Caco-2 (cell line): Measurements from ENCODE around the gene DCAF17. TPM values are rescaled to one million over a fixed set of nuclear protein-coding genes. Genes with fewer than 3 reads are reported as not detected.

Source experiments
- Bru-seq: library from RNA; stranded (reverse); fragments of 400-500 nt; gene quantifications from one replicate; lab custom pipeline; 2021; lab: Mats Ljungman, UMichigan
- BruChase-seq, 2 experiments: library from RNA; stranded (reverse); fragments of 400-500 nt; gene quantifications; one replicate each; lab custom pipeline; 2021; lab: Mats Ljungman, UMichigan
- BruUV-seq: library from RNA; stranded (reverse); fragments of 400-500 nt; replicated peaks from 2 replicates; lab custom pipeline; 2021; lab: Mats Ljungman, UMichigan
- CTCF ChIA-PET: fragments of 300-600 bp; sonication (Branson Sonifier 250); formaldehyde crosslinking; loops from one replicate; lab custom pipeline; 2022; ENCODE audit warnings: antibody characterized with exemption; lab: Charles Lee
- POLR2A ChIA-PET: fragments of 300-600 bp; sonication (Branson Sonifier 250); formaldehyde crosslinking; loops from one replicate; lab custom pipeline; 2022; ENCODE audit warnings: antibody characterized with exemption; lab: Charles Lee
- DNase-seq, 2 experiments: peaks; one replicate each; pipeline versions ENCODE4 v3.0.0 to v3.0.0-alpha.2; 2020 to 2022
- H3K27me3 ChIP-seq: replicated peaks from 2 replicates; pipeline ENCODE4 v1.6.0; 2011; ENCODE audit warnings: low read length; ENCODE audit not compliant: control insufficient read depth, insufficient read depth
- H3K36me3 ChIP-seq: 2 replicates; pipeline ENCODE4 v1.5.1; 2011; ENCODE audit warnings: low read length; ENCODE audit not compliant: control insufficient read depth, insufficient read depth
- H3K4me1 ChIP-seq: fragments of 250-450 bp; sonication (Bioruptor Pico); 2 replicates; pipeline ENCODE4 v1.5.1; 2020; ENCODE audit warnings: mild to moderate bottlenecking
- H3K4me3 ChIP-seq: 2 replicates; pipeline ENCODE4 v1.5.1; 2011; ENCODE audit warnings: low read depth, mild to moderate bottlenecking, control low read depth, low read length
- H3K9me3 ChIP-seq: fragments of 250-450 bp; sonication (Bioruptor Pico); 2 replicates; pipeline ENCODE4 v1.5.1; 2020; ENCODE audit warnings: mild to moderate bottlenecking, moderate library complexity
- H3K27ac Mint-ChIP-seq: one replicate; pipeline ENCODE4 v1.8.0; 2022; ENCODE audit warnings: mixed read lengths; ENCODE audit not compliant: unreplicated experiment
- H3K27me3 Mint-ChIP-seq: one replicate; pipeline ENCODE4 v1.8.0; 2022; ENCODE audit warnings: mixed read lengths; ENCODE audit not compliant: insufficient read depth, unreplicated experiment
- H3K36me3 Mint-ChIP-seq: one replicate; pipeline ENCODE4 v1.8.0; 2022; ENCODE audit warnings: mild to moderate bottlenecking, mixed read lengths; ENCODE audit not compliant: insufficient read depth, unreplicated experiment
- H3K4me1 Mint-ChIP-seq: one replicate; pipeline ENCODE4 v1.8.0; 2022; ENCODE audit warnings: low read depth, mixed read lengths; ENCODE audit not compliant: unreplicated experiment
- H3K4me3 Mint-ChIP-seq: one replicate; pipeline ENCODE4 v1.8.0; 2022; ENCODE audit warnings: mild to moderate bottlenecking, moderate library complexity, mixed read lengths; ENCODE audit not compliant: unreplicated experiment
- H3K9me3 Mint-ChIP-seq: one replicate; pipeline ENCODE4 v1.8.0; 2022; ENCODE audit warnings: mixed read lengths; ENCODE audit not compliant: unreplicated experiment
- CTCF ChIP-seq, 2 experiments: fragments of 200-600 bp in 1 of 2; IDR thresholded peaks; 1 replicate in 1 of 2; 2 replicates in 1 of 2; pipeline versions ENCODE4 v1.5.1 to v1.8.0; 2011 to 2022; ENCODE audit warnings: antibody characterized with exemption in 1 of 2, control low read depth in 1 of 2, inconsistent platforms in 1 of 2, low read depth in 1 of 2, low read length in 1 of 2, mild to moderate bottlenecking in 1 of 2, moderate library complexity in 1 of 2; ENCODE audit not compliant: insufficient read depth in 1 of 2, severe bottlenecking in 1 of 2, unreplicated experiment in 1 of 2
- intact Hi-C: fragments of 100-400 bp; cut with micrococcal nuclease; formaldehyde crosslinking; loops from one replicate; pipeline ENCODE4 v1.10.0; 2022; ENCODE audit not compliant: unreplicated experiment
- long read RNA-seq: library from polyadenylated mRNA; stranded (forward); transcript quantifications from one replicate; pipeline ENCODE4 v2.0.0, GENCODE V29; 2022
- total RNA-seq: library from RNA; stranded (reverse); gene quantifications from 2 replicates; pipeline ENCODE4 v1.2.3, GENCODE V29; 2022

Gene DCAF17
- total RNA-seq = 20.8 and 22.7 TPM in 2 replicates
- percentile 82 among the genes with signal in this experiment for Bru-seq, nascent RNA
- BruChase-seq, experiment 1, labeled RNA remaining after a 2-hour chase = percentile 89 among the genes with signal in this experiment
- BruChase-seq, experiment 2, labeled RNA remaining after a 6-hour chase = percentile 86 among the genes with signal in this experiment
- long read RNA-seq, full-length matches to known transcripts = 1 of 24 reads
- long read RNA-seq, partial matches to known transcripts = 4 of 24 reads
- long read RNA-seq, other reads (novel, unspliced or antisense) = 19 of 24 reads

- H3K4me3 ChIP-seq = peak within 1 kb of the TSS; percentile 89
Observed at GRCh38 chr2:171434013-171434989, at the start of gene DCAF17. TSS of gene DCAF17 (plus strand) at chr2:171434226. CDS start at chr2:171434578, 352 bp downstream.

GRCh38 chr2:171386627-171387026 is 47.4 kb upstream of the DCAF17 start:
- Histone ChIP-seq H3K9me3 (0 out of 2 replicates have a peak, but pooled peaks cover 3% of the 10 kb centered on the region), H3K36me3 (no peaks in the 10 kb centered on the region), H3K4me3 (no peak overlapping the region), H3K4me1 (no peaks in the 10 kb centered on the region), H3K27me3 (no peaks in the 10 kb centered on the region; the same call in 1 of the 2 replicates)
- TF ChIP-seq CTCF (IDR thresholded peaks at IDR 0.05; ENCODE audit: insufficient read depth in 1 of 2, low read depth in 1 of 2, low read length in 1 of 2, severe bottlenecking in 1 of 2, unreplicated experiment in 1 of 2) = no peak
- Mint-ChIP-seq H3K4me3 (no peak overlapping the region), H3K27me3 (no peaks in the 10 kb centered on the region), H3K27ac (no peak overlapping the region), H3K36me3 (peaks cover 7% of the 10 kb centered on the region), H3K9me3 (peaks cover 3% of the 10 kb centered on the region), H3K4me1 (no peaks in the 10 kb centered on the region)
- intact Hi-C loops = no loop called here
- POLR2A ChIA-PET = interaction anchor here (0.5 kb wide), 1 partner anchor 162 kb away, joined by 6 read pairs; no protein-coding TSS in a partner anchor
- no peak for DNase-seq
- CTCF ChIA-PET = interaction anchor here (1.0 kb wide), 1 partner anchor 570 kb away, joined by 3 read pairs; the partner anchor contains the start of gene GAD1
- BruUV-seq = no TSS peak

More at GRCh38 chr2:171434013-171434989, at the start of gene DCAF17:
- DNase-seq = peak; percentile 98 to 99
- peak within 1 kb of the TSS; percentile 98 for H3K27ac Mint-ChIP-seq
- Histone ChIP-seq H3K36me3 (peaks cover 3% of the 10 kb centered on the region; the same call in 1 of the 2 replicates), H3K4me1 (peaks cover 7% of the 10 kb centered on the region), H3K9me3 (no peaks in the 10 kb centered on the region; the same call in 1 of the 2 replicates), H3K27me3 (no peaks in the 10 kb centered on the region)
- intact Hi-C loops = loop anchor here (5.0 kb wide), 2 partner anchors 88 to 462 kb away; partner anchors contain the start of gene CYBRD1
- H3K4me3 Mint-ChIP-seq = peak within 1 kb of the TSS; percentile 90
- no peaks in the 10 kb centered on the region for H3K27me3 Mint-ChIP-seq
- no peaks in the 10 kb centered on the region for H3K9me3 Mint-ChIP-seq
- POLR2A ChIA-PET = interaction anchor here (0.6 to 1.1 kb wide), 8 partner anchors 18 to 505 kb away, joined by 3 to 7 read pairs (median 4); partner anchors contain the start of genes DYNC1I2 and GORASP2
- H3K4me1 Mint-ChIP-seq = peaks cover 19% of the 10 kb centered on the region
- no TSS peak for BruUV-seq
- CTCF ChIA-PET = interaction anchor here (0.6 to 2.0 kb wide), 4 partner anchors 18 to 506 kb away, joined by 3 to 15 read pairs (median 4); partner anchors contain the start of gene GORASP2
- TF ChIP-seq CTCF (IDR thresholded peaks at IDR 0.05; ENCODE audit: insufficient read depth in 1 of 2, low read depth in 1 of 2, low read length in 1 of 2, severe bottlenecking in 1 of 2, unreplicated experiment in 1 of 2) = no peak
- H3K36me3 Mint-ChIP-seq = peaks cover 44% of the 10 kb centered on the region
